ENCODE measurements around the gene SIRPG.

DNA sequence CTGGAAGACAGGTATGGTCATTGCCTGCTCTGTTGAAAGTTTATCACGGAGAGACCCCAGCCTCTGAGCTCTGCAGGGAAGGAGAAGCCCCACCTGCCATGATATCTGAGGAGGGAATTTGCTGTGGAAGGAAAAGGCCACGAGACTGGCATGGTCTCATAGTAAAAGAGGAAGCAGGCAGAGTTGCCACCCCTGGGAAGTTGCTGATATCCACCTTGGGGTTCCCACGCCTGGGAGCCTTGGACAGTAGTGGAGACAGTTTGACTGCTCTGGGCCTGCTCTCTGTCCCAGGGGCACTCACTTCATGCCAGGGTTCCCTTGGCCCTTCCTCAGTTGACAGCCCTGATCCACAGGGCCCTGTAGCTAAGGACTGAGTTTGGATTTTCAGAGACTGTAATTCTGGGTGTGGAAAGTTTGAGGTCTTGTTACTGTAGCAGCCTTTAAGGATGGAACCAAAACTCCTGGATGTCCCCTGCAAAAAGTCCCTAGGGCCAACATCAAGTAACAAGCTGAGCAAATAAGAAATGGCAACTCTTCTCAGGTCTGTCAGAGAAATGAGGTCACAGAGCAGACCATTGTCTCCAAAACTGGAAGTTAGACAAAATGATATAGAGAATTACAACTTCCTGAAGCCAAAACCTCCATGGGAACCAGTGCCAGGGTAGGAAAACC, 30.9 kb downstream of the SIRPG start:
- TF ChIP-seq POLR2A (IDR thresholded peaks at IDR 0.05) (no peak), CTCF (IDR thresholded peaks at IDR 0.05) (no peak), POLR2AphosphoS5 (IDR thresholded peaks at IDR 0.05) (no peak)

Measured in prostate gland (tissue), 2 donors.